ENCODE results near the gene PANK2. TPM values are rescaled to one million over a fixed set of nuclear protein-coding genes. Genes with fewer than 3 reads are reported as not detected.
A peak's percentile ranks its signal among the peaks of the same experiment; 100 is the strongest.

Gene PANK2
- total RNA-seq, 2 experiments from 2014 or later: 73.1 to 74.4 TPM

GRCh38 chr20:3922223-3922982, 33.2 kb downstream of the PANK2 start:
- Mint-ChIP-seq H3K27ac (peak overlapping the region; percentile 1), H3K4me3 (no peak overlapping the region), H3K36me3 (ENCODE audit: low read depth) (peaks cover 71% of the 10 kb centered on the region), H3K9me3 (ENCODE audit: insufficient read depth) (no peaks in the 10 kb centered on the region), H3K4me1 (ENCODE audit: low read depth) (peaks cover 32% of the 10 kb centered on the region), H3K27me3 (ENCODE audit: low read depth) (no peaks in the 10 kb centered on the region)
- DNase-seq: no peak
- POLR2A ChIA-PET: interaction anchor here (0.6 kb wide), 3 partner anchors 8 to 147 kb away, joined by 3 read pairs; no protein-coding TSS in a partner anchor
- CTCF ChIA-PET: interaction anchor here (1.5 kb wide), 1 partner anchor 68 kb away, joined by 3 read pairs; no protein-coding TSS in a partner anchor
- ATAC-seq: no peak

GRCh38 chr20:3922983-3923339, 33.8 kb downstream of the PANK2 start:
- Mint-ChIP-seq H3K4me3 (no peak overlapping the region), H3K36me3 (ENCODE audit: low read depth) (peaks cover 72% of the 10 kb centered on the region), H3K27ac (peak overlapping the region; percentile 53), H3K4me1 (ENCODE audit: low read depth) (peaks cover 33% of the 10 kb centered on the region), H3K9me3 (ENCODE audit: insufficient read depth) (no peaks in the 10 kb centered on the region), H3K27me3 (ENCODE audit: low read depth) (no peaks in the 10 kb centered on the region)
- ATAC-seq (no peak), DNase-seq (no peak)
- POLR2A ChIA-PET: no interaction called here
- CTCF ChIA-PET: no interaction called here

- peaks cover 36% of the 10 kb centered on the region for H3K4me1 Mint-ChIP-seq (ENCODE audit: low read depth)
- CTCF ChIA-PET: no interaction called here
Observed at GRCh38 chr20:3923818-3924217, 34.6 kb downstream of the PANK2 start.

GRCh38 chr20:3924304-3925112, 35.3 kb downstream of the PANK2 start:
- H3K27ac Mint-ChIP-seq: peak overlapping the region; percentile 60
- ChIA-PET POLR2A (no interaction called here), CTCF (no interaction called here)
- no peaks in the 10 kb centered on the region for H3K9me3 Mint-ChIP-seq (ENCODE audit: insufficient read depth)
- H3K4me1 Mint-ChIP-seq (ENCODE audit: low read depth): peaks cover 36% of the 10 kb centered on the region
- no peak for DNase-seq
- ATAC-seq: no peak
- no peak overlapping the region for H3K4me3 Mint-ChIP-seq
- H3K27me3 Mint-ChIP-seq (ENCODE audit: low read depth): no peaks in the 10 kb centered on the region
- H3K36me3 Mint-ChIP-seq (ENCODE audit: low read depth): peaks cover 61% of the 10 kb centered on the region

More at GRCh38 chr20:3923818-3924217, 34.6 kb downstream of the PANK2 start:
- DNase-seq (no peak), ATAC-seq (no peak)
- H3K4me3 Mint-ChIP-seq: no peak overlapping the region
- H3K27ac Mint-ChIP-seq: peak overlapping the region; percentile 60
- no peaks in the 10 kb centered on the region for H3K27me3 Mint-ChIP-seq (ENCODE audit: low read depth)
- H3K9me3 Mint-ChIP-seq (ENCODE audit: insufficient read depth): no peaks in the 10 kb centered on the region
- POLR2A ChIA-PET: no interaction called here
- H3K36me3 Mint-ChIP-seq (ENCODE audit: low read depth): peaks cover 66% of the 10 kb centered on the region

GRCh38 chr20:3925113-3925695, 36.0 kb downstream of the PANK2 start:
- DNase-seq: no peak
- Mint-ChIP-seq H3K36me3 (ENCODE audit: low read depth) (peaks cover 56% of the 10 kb centered on the region), H3K27ac (peak overlapping the region; percentile 60), H3K27me3 (ENCODE audit: low read depth) (no peaks in the 10 kb centered on the region), H3K4me3 (no peak overlapping the region), H3K4me1 (ENCODE audit: low read depth) (peaks cover 36% of the 10 kb centered on the region), H3K9me3 (ENCODE audit: insufficient read depth) (no peaks in the 10 kb centered on the region)
- POLR2A ChIA-PET: no interaction called here
- ATAC-seq: no peak
- CTCF ChIA-PET: interaction anchor here (1.4 kb wide), 1 partner anchor 160 kb away, joined by 5 read pairs; no protein-coding TSS in a partner anchor

- ChIA-PET POLR2A (no interaction called here), CTCF (interaction anchor here (1.3 to 1.4 kb wide), 2 partner anchors 25 to 159 kb away, joined by 3 to 5 read pairs; no protein-coding TSS in a partner anchor)
- Mint-ChIP-seq H3K9me3 (ENCODE audit: insufficient read depth) (no peaks in the 10 kb centered on the region), H3K36me3 (ENCODE audit: low read depth) (peaks cover 52% of the 10 kb centered on the region), H3K27me3 (ENCODE audit: low read depth) (no peaks in the 10 kb centered on the region), H3K4me3 (no peak overlapping the region), H3K27ac (peak overlapping the region; percentile 51), H3K4me1 (ENCODE audit: low read depth) (peaks cover 36% of the 10 kb centered on the region)
- ATAC-seq (no peak), DNase-seq (no peak)
Observed at GRCh38 chr20:3925899-3926638, 36.9 kb downstream of the PANK2 start.

- ATAC-seq: no peak
- H3K4me3 Mint-ChIP-seq: no peak overlapping the region
- ChIA-PET POLR2A (interaction anchor here (0.6 kb wide), 1 partner anchor 957 kb away, joined by 3 read pairs; no protein-coding TSS in a partner anchor), CTCF (interaction anchor here (1.3 kb wide), 1 partner anchor 26 kb away, joined by 3 read pairs; no protein-coding TSS in a partner anchor)
- no peaks in the 10 kb centered on the region for H3K9me3 Mint-ChIP-seq (ENCODE audit: insufficient read depth)
- H3K27ac Mint-ChIP-seq: peak overlapping the region; percentile 13
- no peaks in the 10 kb centered on the region for H3K27me3 Mint-ChIP-seq (ENCODE audit: low read depth)
- H3K4me1 Mint-ChIP-seq (ENCODE audit: low read depth): peaks cover 37% of the 10 kb centered on the region
- DNase-seq: no peak
- peaks cover 40% of the 10 kb centered on the region for H3K36me3 Mint-ChIP-seq (ENCODE audit: low read depth)
Observed at GRCh38 chr20:3927486-3928291, 38.5 kb downstream of the PANK2 start.

- Mint-ChIP-seq H3K36me3 (ENCODE audit: low read depth) (peaks cover 35% of the 10 kb centered on the region), H3K27me3 (ENCODE audit: low read depth) (no peaks in the 10 kb centered on the region), H3K4me3 (no peak overlapping the region), H3K4me1 (ENCODE audit: low read depth) (peaks cover 32% of the 10 kb centered on the region), H3K9me3 (ENCODE audit: insufficient read depth) (no peaks in the 10 kb centered on the region), H3K27ac (peak overlapping the region; percentile 14)
- CTCF ChIA-PET: interaction anchor here (0.8 to 1.3 kb wide), 2 partner anchors 14 to 73 kb away, joined by 3 read pairs; no protein-coding TSS in a partner anchor
- POLR2A ChIA-PET: interaction anchor here (0.7 to 1.4 kb wide), 4 partner anchors 9 to 156 kb away, joined by 3 to 5 read pairs (median 4); no protein-coding TSS in a partner anchor
- ATAC-seq (no peak), DNase-seq (no peak)
Observed at GRCh38 chr20:3929713-3930060, 40.5 kb downstream of the PANK2 start.

- POLR2A ChIA-PET: interaction anchor here (0.6 to 1.4 kb wide), 5 partner anchors 8 to 154 kb away, joined by 3 to 5 read pairs (median 3); no protein-coding TSS in a partner anchor
Observed at GRCh38 chr20:3930265-3931206, 41.3 kb downstream of the PANK2 start.

GRCh38 chr20:3931664-3932063, 42.5 kb downstream of the PANK2 start:
- ChIA-PET POLR2A (interaction anchor here (1.2 kb wide), 1 partner anchor 153 kb away, joined by 3 read pairs; no protein-coding TSS in a partner anchor), CTCF (interaction anchor here (1.8 kb wide), 1 partner anchor 154 kb away, joined by 4 read pairs; no protein-coding TSS in a partner anchor)
- Mint-ChIP-seq H3K4me1 (ENCODE audit: low read depth) (peaks cover 21% of the 10 kb centered on the region), H3K27me3 (ENCODE audit: low read depth) (no peaks in the 10 kb centered on the region), H3K4me3 (no peak overlapping the region), H3K36me3 (ENCODE audit: low read depth) (peaks cover 24% of the 10 kb centered on the region), H3K27ac (no peak overlapping the region), H3K9me3 (ENCODE audit: insufficient read depth) (no peaks in the 10 kb centered on the region)
- ATAC-seq: no peak
- DNase-seq: no peak

More at GRCh38 chr20:3930265-3931206, 41.3 kb downstream of the PANK2 start:
- Mint-ChIP-seq H3K27me3 (ENCODE audit: low read depth) (no peaks in the 10 kb centered on the region), H3K4me1 (ENCODE audit: low read depth) (peaks cover 27% of the 10 kb centered on the region), H3K36me3 (ENCODE audit: low read depth) (peaks cover 30% of the 10 kb centered on the region), H3K27ac (no peak overlapping the region), H3K9me3 (ENCODE audit: insufficient read depth) (no peaks in the 10 kb centered on the region), H3K4me3 (no peak overlapping the region)
- no peak for DNase-seq
- CTCF ChIA-PET: interaction anchor here (1.8 kb wide), 1 partner anchor 155 kb away, joined by 4 read pairs; no protein-coding TSS in a partner anchor
- ATAC-seq: no peak
